SU-DHL-6 (cell line): ENCODE measurements around the gene PLS1.

Source experiments
- H2AFZ ChIP-seq: fragments of 200-600 bp; sonication (generic); 2 replicates; pipeline ENCODE4 v1.6.1; 2014; ENCODE audit warnings: low read depth, mild to moderate bottlenecking, moderate library complexity, mixed read lengths, antibody characterized with exemption, low read length; ENCODE audit not compliant: severe bottlenecking
- H3F3A ChIP-seq: fragments of 200-600 bp; shearing (Covaris generic); 2 replicates; pipeline ENCODE4 v1.6.0; 2016; ENCODE audit warnings: antibody characterized with exemption, mild to moderate bottlenecking; ENCODE audit not compliant: insufficient read depth
- H3K27ac ChIP-seq: fragments of 200-600 bp; sonication (generic); 2 replicates; pipeline ENCODE4 v1.5.1; 2016; ENCODE audit warnings: low read depth, mild to moderate bottlenecking, low read length, moderate library complexity, mixed read lengths
- H3K27me3 ChIP-seq: fragments of 200-600 bp; sonication (generic), shearing (Covaris generic); 2 replicates; pipeline ENCODE4 v1.6.0; 2014; ENCODE audit warnings: mild to moderate bottlenecking, low read length
- H3K36me3 ChIP-seq: fragments of 200-600 bp; sonication (generic); 2 replicates; pipeline ENCODE4 v1.6.1; 2014; ENCODE audit warnings: mild to moderate bottlenecking, low read length, mixed read lengths
- H3K4me2 ChIP-seq: fragments of 300-600, 200-600 bp; shearing (Covaris generic), sonication (generic); 2 replicates; pipeline ENCODE4 v1.6.0; 2014; ENCODE audit warnings: low read length, low read depth, mild to moderate bottlenecking; ENCODE audit not compliant: poor library complexity, severe bottlenecking
- H3K4me3 ChIP-seq: fragments of 200-600 bp; sonication (generic); 2 replicates; pipeline ENCODE4 v1.5.1; 2014; ENCODE audit warnings: antibody characterized with exemption, low read length, mild to moderate bottlenecking, mixed read lengths; ENCODE audit not compliant: insufficient read depth, poor library complexity, severe bottlenecking
- H3K79me2 ChIP-seq: fragments of 200-600 bp; sonication (generic); 2 replicates; pipeline ENCODE4 v1.6.1; 2014; ENCODE audit warnings: mild to moderate bottlenecking, low read length, moderate library complexity; ENCODE audit not compliant: insufficient read depth
- H3K9ac ChIP-seq: fragments of 200-600 bp; sonication (generic); 2 replicates; pipeline ENCODE4 v1.7.0; 2014; ENCODE audit warnings: mild to moderate bottlenecking, low read length
- H3K9me2 ChIP-seq: fragments of 200-600 bp; sonication (generic); replicated peaks from 2 replicates; pipeline ENCODE4 v1.6.1; 2014; ENCODE audit warnings: low read length; ENCODE audit not compliant: insufficient read depth
- H3K9me3 ChIP-seq: fragments of 200-600 bp; sonication (generic); 2 replicates; pipeline ENCODE4 v1.6.1; 2014; ENCODE audit warnings: low read length, mixed read lengths; ENCODE audit not compliant: insufficient read depth
- H4K20me1 ChIP-seq: fragments of 200-600 bp; sonication (generic); 2 replicates; pipeline ENCODE4 v1.6.1; 2014; ENCODE audit warnings: low read depth, mild to moderate bottlenecking, antibody characterized with exemption, low read length, moderate library complexity, mixed read lengths
- EZH2phosphoT487 ChIP-seq: fragments of 200-600 bp; sonication (generic), shearing (Covaris generic); conservative IDR thresholded peaks from 2 replicates; pipeline ENCODE4 v1.6.1; 2018; ENCODE audit warnings: mild to moderate bottlenecking, antibody characterized with exemption, low read length, moderate library complexity, mixed read lengths
- TF ChIP-seq, protein P1 (sequence below): fragments of 200-600 bp; sonication (generic); IDR thresholded peaks from one replicate; pipeline ENCODE4 v1.5.1; 2017; ENCODE audit warnings: antibody characterized with exemption, mild to moderate bottlenecking, low read length, moderate library complexity; ENCODE audit not compliant: insufficient read depth, poor library complexity, severe bottlenecking

PLS1 gene

GRCh38 chr3:142680710-142681109, 84.5 kb downstream of the PLS1 start:
- Histone ChIP-seq H2AFZ (no peak overlapping the region), H3K4me2 (no peak overlapping the region), H3F3A (no peaks in the 10 kb centered on the region), H3K36me3 (peaks cover 3% of the 10 kb centered on the region; the same call in 1 of the 2 replicates), H4K20me1 (no peaks in the 10 kb centered on the region), H3K9ac (no peak overlapping the region), H3K79me2 (no peaks in the 10 kb centered on the region), H3K4me3 (no peak overlapping the region), H3K27ac (no peak overlapping the region), H3K9me2 (no peaks in the 10 kb centered on the region), H3K9me3 (no peaks in the 10 kb centered on the region), H3K27me3 (no peaks in the 10 kb centered on the region)
- TF ChIP-seq, protein P1, sequence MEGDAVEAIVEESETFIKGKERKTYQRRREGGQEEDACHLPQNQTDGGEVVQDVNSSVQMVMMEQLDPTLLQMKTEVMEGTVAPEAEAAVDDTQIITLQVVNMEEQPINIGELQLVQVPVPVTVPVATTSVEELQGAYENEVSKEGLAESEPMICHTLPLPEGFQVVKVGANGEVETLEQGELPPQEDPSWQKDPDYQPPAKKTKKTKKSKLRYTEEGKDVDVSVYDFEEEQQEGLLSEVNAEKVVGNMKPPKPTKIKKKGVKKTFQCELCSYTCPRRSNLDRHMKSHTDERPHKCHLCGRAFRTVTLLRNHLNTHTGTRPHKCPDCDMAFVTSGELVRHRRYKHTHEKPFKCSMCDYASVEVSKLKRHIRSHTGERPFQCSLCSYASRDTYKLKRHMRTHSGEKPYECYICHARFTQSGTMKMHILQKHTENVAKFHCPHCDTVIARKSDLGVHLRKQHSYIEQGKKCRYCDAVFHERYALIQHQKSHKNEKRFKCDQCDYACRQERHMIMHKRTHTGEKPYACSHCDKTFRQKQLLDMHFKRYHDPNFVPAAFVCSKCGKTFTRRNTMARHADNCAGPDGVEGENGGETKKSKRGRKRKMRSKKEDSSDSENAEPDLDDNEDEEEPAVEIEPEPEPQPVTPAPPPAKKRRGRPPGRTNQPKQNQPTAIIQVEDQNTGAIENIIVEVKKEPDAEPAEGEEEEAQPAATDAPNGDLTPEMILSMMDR = no peak
- TF ChIP-seq EZH2phosphoT487 = no peak

- H3F3A ChIP-seq = no peaks in the 10 kb centered on the region
- no peak overlapping the region for H3K4me2 ChIP-seq
- no peak for TF ChIP-seq EZH2phosphoT487
- H3K9me3 ChIP-seq = no peaks in the 10 kb centered on the region
- H3K9me2 ChIP-seq = no peaks in the 10 kb centered on the region
- H4K20me1 ChIP-seq = no peaks in the 10 kb centered on the region
- no peak overlapping the region for H3K27ac ChIP-seq
- H2AFZ ChIP-seq = no peak overlapping the region
- H3K9ac ChIP-seq = no peak overlapping the region
- no peaks in the 10 kb centered on the region for H3K27me3 ChIP-seq
- H3K36me3 ChIP-seq = peaks cover 17% of the 10 kb centered on the region; the same call in 1 of the 2 replicates
- no peak overlapping the region for H3K4me3 ChIP-seq
- no peaks in the 10 kb centered on the region for H3K79me2 ChIP-seq
Measured at GRCh38 chr3:142690613-142691012, 94.4 kb downstream of the PLS1 start.

DNA sequence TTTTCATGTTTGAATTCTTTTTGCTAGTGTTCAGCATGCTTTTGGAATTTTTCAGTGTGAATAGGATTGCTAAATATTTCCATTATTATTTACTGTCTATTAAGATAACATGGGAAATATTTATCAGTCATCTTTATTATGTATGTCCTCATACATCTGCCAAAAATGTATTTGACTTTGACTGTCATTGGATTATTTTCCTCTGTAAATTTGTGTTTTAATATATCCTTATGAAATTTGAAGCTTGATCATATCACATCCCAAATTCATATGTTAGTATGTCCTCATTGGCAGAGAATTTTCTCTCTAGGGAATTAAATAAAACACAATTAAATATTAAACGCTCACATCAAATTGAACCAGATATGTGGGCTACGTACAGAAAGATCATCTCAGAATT, 95.3 kb downstream of the PLS1 start:
- Histone ChIP-seq H3F3A (no peaks in the 10 kb centered on the region), H3K27me3 (no peaks in the 10 kb centered on the region), H3K4me2 (no peak overlapping the region), H4K20me1 (no peaks in the 10 kb centered on the region), H3K36me3 (peaks cover 17% of the 10 kb centered on the region; the same call in 1 of the 2 replicates), H3K4me3 (no peak overlapping the region), H3K9me3 (no peaks in the 10 kb centered on the region), H3K9me2 (no peaks in the 10 kb centered on the region), H3K27ac (no peak overlapping the region), H3K79me2 (no peaks in the 10 kb centered on the region), H3K9ac (no peak overlapping the region), H2AFZ (no peak overlapping the region)
- TF ChIP-seq, protein P1 = no peak
- no peak for TF ChIP-seq EZH2phosphoT487

DNA sequence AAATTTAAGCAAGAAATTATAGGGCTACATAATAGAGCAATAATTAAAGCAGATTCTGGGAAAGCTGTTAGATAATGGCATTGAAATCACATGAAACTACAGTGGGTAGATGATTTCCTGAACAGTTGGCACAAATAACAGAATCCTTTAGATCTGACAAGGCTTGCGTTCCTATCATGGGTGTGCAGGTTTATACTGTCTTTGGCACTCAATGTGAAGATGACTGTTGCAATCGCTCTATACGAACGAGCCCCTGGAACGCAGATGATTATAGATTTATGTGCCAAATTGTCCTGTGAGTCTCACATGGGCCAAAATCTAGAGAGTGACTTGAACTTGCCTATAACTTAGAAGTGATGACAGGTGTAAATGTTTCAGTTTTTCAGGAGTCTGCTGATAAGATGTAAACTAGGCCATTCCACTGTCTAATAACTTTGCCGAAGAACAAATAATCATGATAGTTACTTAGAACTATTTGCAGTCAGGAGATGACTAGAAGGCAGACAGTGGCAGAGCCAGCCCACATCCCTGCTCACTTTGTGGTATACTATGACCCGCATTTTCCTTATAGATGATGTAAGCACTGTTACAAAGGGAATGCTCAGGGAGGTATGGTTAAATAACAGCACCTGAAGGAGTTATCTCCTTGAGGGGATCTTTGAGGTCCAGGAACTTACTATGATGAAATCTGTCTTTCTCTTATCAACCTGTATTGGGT, 97.1 kb downstream of the PLS1 start:
- Histone ChIP-seq H3K9ac (no peak overlapping the region), H3K27me3 (no peaks in the 10 kb centered on the region), H3K27ac (no peak overlapping the region), H3K4me2 (no peak overlapping the region), H3F3A (no peaks in the 10 kb centered on the region), H2AFZ (no peak overlapping the region), H4K20me1 (no peaks in the 10 kb centered on the region), H3K79me2 (no peaks in the 10 kb centered on the region), H3K9me2 (no peaks in the 10 kb centered on the region), H3K9me3 (no peaks in the 10 kb centered on the region), H3K36me3 (peaks cover 17% of the 10 kb centered on the region; the same call in 1 of the 2 replicates), H3K4me3 (no peak overlapping the region)
- no peak for TF ChIP-seq EZH2phosphoT487
- TF ChIP-seq, protein P1 = no peak
